Central memory CD8-positive, alpha-beta T cell (primary cell): ENCODE data around the gene XYLT1.

Experiments used
- ATAC-seq: fragments of 150-1000 bp; cut with Tn5 transposase; replicated peaks from 2 replicates; pipeline ENCODE4 v1.10.0; 2022; ENCODE audit warnings: mild to moderate bottlenecking, moderate FRiP score, moderate number of reproducible peaks; ENCODE audit not compliant: poor library complexity, severe bottlenecking; ENCODE audit errors: extremely low read depth
- DNase-seq, 2 donors: peaks; one replicate each; pipeline ENCODE4 v3.0.0; 2021; ENCODE audit warnings: low spot score in 2 of 2
- H3K27ac Mint-ChIP-seq: one replicate; pipeline ENCODE4 v1.8.0; 2022; ENCODE audit warnings: low read depth, mild to moderate bottlenecking, moderate library complexity, mixed read lengths
- H3K27me3 Mint-ChIP-seq: one replicate; pipeline ENCODE4 v1.8.0; 2022; ENCODE audit warnings: mixed read lengths
- H3K36me3 Mint-ChIP-seq: one replicate; pipeline ENCODE4 v1.8.0; 2022; ENCODE audit warnings: mild to moderate bottlenecking, moderate library complexity, mixed read lengths; ENCODE audit not compliant: insufficient read depth
- H3K4me1 Mint-ChIP-seq: one replicate; pipeline ENCODE4 v1.8.0; 2022; ENCODE audit warnings: mixed read lengths
- H3K4me3 Mint-ChIP-seq: one replicate; pipeline ENCODE4 v1.8.0; 2022; ENCODE audit warnings: mild to moderate bottlenecking, moderate library complexity, mixed read lengths
- H3K9me3 Mint-ChIP-seq: one replicate; pipeline ENCODE4 v1.8.0; 2022; ENCODE audit warnings: mixed read lengths

The XYLT1 gene

DNA sequence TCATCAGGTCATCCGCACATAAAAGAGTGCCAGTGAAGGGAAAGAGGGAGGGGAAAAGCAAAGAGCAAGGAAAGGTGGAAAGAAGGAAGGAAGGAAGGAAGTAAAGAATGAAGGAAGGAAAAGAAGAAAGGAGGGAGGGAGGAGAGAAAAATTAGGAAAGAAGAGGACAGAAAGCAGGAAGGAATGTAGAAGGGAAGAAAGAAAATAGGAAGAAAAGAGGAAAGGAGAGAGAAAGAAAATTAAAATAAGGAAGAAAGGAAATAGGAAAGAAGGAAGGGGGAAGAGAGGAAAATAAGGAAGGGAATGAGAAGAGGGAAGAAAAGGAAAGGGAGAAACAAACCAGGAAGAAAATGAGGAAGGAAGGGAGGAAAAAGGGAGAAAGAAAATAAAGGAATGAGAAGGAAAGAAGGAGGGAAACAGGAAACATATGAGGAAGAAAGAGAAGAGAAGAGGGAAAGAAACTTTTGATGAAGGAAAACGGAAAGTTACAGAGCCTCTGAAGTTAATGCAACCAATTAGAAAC lies 212.6 kb downstream of the XYLT1 start:
- H3K9me3 Mint-ChIP-seq = no peaks in the 10 kb centered on the region
- DNase-seq (no peak), ATAC-seq (no peak)
- peak overlapping the region; percentile 2 for H3K27ac Mint-ChIP-seq
- no peak overlapping the region for H3K4me3 Mint-ChIP-seq
- H3K27me3 Mint-ChIP-seq = no peaks in the 10 kb centered on the region
- peaks cover 3% of the 10 kb centered on the region for H3K36me3 Mint-ChIP-seq
- peaks cover 43% of the 10 kb centered on the region for H3K4me1 Mint-ChIP-seq

DNA sequence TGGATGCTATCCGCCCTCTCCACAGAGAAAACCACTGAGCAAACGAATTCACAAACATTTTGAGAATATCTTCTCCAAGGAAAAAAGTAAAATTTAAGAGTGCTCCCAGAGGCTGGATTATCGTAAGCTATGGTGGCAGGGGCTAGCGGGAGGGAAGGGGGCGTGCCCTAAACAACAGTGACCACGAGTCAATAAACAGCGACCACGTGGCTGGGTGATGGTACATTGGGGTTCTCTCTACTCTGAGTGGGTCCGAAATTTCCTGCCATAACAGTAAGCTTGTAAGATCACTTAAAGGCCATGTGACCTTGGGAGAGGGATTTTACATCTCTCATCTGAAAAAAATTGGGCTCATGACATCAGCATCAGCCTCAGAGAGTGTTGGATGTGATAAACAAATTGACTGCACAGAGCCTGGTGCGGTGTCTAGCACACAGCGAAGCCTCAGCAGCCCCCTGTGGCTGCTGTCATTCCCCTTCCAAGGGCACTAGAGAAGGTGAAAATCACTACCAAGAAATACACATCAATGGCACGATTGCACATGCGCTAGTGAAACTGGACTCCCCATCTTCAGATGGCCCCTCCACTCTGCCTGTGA lies 213.2 kb downstream of the XYLT1 start:
- Mint-ChIP-seq H3K36me3 (peaks cover 3% of the 10 kb centered on the region), H3K4me3 (no peak overlapping the region), H3K9me3 (no peaks in the 10 kb centered on the region), H3K27me3 (no peaks in the 10 kb centered on the region), H3K4me1 (peaks cover 37% of the 10 kb centered on the region), H3K27ac (no peak overlapping the region)
- no peak for ATAC-seq
- DNase-seq = no peak

DNA sequence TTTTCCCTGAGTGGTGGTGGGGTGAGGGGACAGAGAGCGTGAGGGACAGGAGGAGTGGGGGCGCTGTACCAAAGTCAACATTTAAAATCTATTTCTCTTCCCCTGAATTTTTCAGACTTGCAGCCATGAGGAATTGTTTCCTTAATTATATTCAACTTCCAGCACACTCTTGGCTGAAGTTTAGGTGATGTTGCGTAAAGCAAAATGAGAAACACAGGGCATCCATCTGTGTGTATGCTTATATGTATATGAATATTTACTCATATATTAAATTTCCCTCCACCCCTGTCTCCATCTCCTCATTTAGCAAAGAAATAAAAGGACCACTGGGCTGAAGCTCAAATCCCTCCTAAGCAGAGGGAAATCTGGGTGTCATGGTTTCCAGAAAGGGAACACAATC lies 218.1 kb downstream of the XYLT1 start:
- H3K4me3 Mint-ChIP-seq = no peak overlapping the region
- DNase-seq = no peak
- no peaks in the 10 kb centered on the region for H3K9me3 Mint-ChIP-seq
- no peaks in the 10 kb centered on the region for H3K27me3 Mint-ChIP-seq
- H3K36me3 Mint-ChIP-seq = no peaks in the 10 kb centered on the region
- no peak for ATAC-seq
- H3K4me1 Mint-ChIP-seq = peaks cover 16% of the 10 kb centered on the region
- H3K27ac Mint-ChIP-seq = no peak overlapping the region

DNA sequence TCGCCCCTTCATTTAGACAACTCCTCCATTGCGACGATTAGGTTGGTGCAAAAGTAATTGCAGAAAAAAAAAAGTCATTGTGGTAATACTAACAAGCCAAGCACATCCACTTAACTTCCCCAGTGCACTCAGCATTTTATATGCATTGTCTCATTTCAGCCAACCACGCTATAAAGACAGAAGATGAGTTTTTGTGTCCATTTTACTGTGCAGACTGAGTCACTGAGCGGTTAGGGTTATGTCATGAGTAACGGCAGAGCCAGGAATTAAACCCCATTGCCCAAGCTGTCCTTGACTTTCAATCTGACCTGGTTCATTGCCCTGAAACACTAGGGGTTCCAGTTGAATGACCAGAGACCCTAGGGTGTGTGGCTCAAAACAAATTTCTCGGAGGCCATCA lies 218.7 kb downstream of the XYLT1 start:
- Mint-ChIP-seq H3K9me3 (no peaks in the 10 kb centered on the region), H3K4me3 (no peak overlapping the region), H3K27ac (no peak overlapping the region), H3K27me3 (no peaks in the 10 kb centered on the region), H3K4me1 (peaks cover 20% of the 10 kb centered on the region), H3K36me3 (no peaks in the 10 kb centered on the region)
- DNase-seq (no peak), ATAC-seq (no peak)

DNA sequence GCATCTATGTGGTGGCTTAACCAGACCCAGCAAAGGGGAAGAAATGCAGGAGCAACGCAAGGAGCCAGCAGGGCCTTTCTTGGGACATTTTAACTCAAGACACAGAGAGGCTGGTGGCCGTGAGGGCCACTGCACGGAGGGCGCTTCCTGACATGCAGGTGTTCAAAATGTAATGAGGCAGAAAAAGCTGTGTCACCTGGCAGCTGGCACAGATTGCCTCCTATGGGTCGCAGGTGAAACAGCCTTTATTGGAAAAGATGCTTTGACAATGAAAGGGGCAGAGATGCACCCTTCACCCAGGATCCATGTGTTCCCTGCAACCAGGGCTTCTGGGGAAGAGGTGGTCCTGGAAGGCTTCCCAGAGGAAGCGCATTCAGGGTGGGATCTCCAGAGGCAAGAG lies 219.3 kb downstream of the XYLT1 start:
- ATAC-seq (no peak), DNase-seq (no peak)
- peaks cover 22% of the 10 kb centered on the region for H3K4me1 Mint-ChIP-seq
- no peaks in the 10 kb centered on the region for H3K27me3 Mint-ChIP-seq
- no peaks in the 10 kb centered on the region for H3K9me3 Mint-ChIP-seq
- H3K27ac Mint-ChIP-seq = peak overlapping the region; percentile 34
- no peak overlapping the region for H3K4me3 Mint-ChIP-seq
- H3K36me3 Mint-ChIP-seq = no peaks in the 10 kb centered on the region

DNA sequence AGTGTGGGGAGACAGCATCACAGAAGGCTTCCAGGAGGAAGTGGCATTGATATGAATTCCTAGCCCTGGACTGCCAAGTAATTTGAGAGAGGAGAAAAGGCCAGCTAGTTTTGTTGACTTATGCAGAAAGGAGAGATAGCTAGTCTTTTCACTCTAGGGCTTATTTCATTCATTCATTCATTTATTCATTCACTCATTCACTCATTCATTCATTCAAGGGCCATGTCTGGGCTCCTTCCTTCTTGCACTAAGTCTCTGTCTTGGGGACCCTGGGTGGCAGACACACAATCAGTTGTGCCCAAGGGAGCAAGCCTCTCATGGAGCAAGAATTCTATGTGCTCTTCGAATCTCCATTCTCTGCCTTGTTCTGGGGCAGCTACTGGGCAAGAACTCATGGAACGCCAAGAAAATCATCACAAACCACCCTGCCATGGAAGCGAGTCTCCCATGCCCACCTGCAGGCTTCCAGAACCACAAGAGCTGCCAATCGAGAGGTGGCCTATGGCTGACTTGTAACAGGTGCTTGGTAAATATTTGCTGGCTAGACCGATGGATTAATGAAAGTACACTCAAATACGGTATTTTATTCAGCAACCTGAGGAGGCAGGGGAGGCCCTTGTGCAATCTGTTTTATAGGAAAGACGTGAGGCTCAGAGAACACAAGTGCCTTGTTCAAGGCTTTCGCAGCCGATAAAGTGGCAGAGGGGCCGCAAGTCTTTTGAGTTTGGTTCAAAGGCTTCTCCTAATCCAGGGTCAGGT lies 223.6 kb downstream of the XYLT1 start:
- no peak for ATAC-seq
- DNase-seq = no peak
- H3K27ac Mint-ChIP-seq = no peak overlapping the region
- H3K4me1 Mint-ChIP-seq = peaks cover 47% of the 10 kb centered on the region
- no peaks in the 10 kb centered on the region for H3K27me3 Mint-ChIP-seq
- H3K4me3 Mint-ChIP-seq = no peak overlapping the region
- no peaks in the 10 kb centered on the region for H3K9me3 Mint-ChIP-seq
- no peaks in the 10 kb centered on the region for H3K36me3 Mint-ChIP-seq

DNA sequence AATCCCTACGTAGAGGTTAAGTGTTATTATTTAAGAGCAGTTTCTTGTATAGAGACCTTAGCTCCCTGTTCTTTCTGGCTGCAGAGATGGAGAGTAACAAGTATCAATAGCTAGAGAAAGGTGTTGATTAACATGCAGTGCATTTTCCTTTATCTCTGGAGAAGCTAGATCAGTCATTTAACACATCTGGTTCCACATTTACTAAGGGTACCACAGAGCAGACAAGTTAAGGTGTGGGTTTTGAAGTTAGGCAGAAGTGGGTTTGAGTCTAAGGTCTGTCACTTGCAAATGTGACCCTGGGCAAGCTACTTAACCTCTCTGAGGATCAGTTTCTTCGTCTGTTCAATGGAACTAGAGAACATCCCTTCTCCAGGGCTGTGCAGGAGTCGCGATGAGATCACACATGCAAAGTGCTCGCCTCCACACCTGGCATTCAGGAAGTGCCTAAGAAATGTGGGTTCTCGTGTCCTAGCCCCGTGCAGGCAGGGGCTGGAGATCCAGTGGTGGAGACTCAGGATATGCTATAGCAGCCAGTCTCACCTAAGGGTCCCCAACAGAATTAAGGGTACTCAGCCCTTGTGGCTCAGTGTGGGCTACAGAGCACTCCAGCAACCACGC lies 224.4 kb downstream of the XYLT1 start:
- DNase-seq (no peak), ATAC-seq (no peak)
- Mint-ChIP-seq H3K4me1 (peaks cover 49% of the 10 kb centered on the region), H3K9me3 (no peaks in the 10 kb centered on the region), H3K36me3 (no peaks in the 10 kb centered on the region), H3K27me3 (no peaks in the 10 kb centered on the region), H3K4me3 (no peak overlapping the region), H3K27ac (no peak overlapping the region)

DNA sequence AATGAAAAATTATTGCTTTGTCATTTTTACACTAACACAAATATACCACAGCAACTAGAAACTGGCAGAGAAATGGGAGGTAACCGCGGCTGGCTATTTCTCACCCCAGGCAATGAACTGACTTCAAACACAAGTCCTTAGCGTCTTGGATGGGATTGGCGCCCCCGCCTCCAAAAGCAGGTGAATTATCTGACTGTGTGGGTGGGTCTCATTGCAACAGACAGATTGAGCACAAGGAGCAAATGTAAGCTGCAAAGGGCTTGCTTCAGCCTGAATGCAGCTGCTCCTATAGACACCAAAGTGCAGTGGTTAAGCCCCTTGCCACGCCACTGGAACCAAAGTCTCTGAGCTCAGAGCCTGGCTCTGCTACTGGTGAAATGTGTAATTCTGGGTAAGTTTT lies 225.0 kb downstream of the XYLT1 start:
- Mint-ChIP-seq H3K4me3 (no peak overlapping the region), H3K4me1 (peaks cover 43% of the 10 kb centered on the region), H3K9me3 (no peaks in the 10 kb centered on the region), H3K27me3 (no peaks in the 10 kb centered on the region), H3K27ac (no peak overlapping the region), H3K36me3 (no peaks in the 10 kb centered on the region)
- no peak for DNase-seq
- no peak for ATAC-seq

DNA sequence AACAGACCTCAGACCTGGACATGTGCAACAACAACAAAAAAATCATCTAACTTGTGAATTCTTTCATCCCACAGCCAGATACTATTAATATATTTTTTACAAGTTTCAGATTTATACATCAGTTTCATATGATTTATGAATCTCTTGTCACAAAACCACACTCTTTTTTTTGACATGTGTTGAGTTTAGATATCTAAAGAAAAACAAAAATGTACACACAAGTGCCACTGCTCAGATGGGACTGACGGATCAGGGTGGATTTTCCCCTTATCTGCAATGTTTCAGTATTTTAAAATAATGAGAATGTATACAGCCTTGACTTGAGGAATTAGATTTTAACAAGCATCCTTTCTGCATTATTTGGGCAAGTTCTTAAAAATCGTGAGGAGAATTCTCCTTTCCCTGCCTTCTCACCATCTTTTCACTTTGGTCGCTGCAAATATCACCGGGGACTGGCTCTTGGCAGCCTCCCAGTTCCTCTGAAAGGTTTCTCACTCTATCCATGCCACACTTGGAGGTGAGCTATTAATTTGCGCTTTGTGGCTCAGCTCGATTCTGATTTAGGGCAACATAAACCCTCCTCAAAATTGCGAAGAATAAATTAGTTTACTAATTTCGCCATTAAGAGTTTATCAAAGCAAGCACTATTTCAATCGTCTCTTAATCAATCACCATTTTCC lies 225.7 kb downstream of the XYLT1 start:
- Mint-ChIP-seq H3K4me1 (peaks cover 46% of the 10 kb centered on the region), H3K9me3 (no peaks in the 10 kb centered on the region), H3K4me3 (no peak overlapping the region), H3K27me3 (no peaks in the 10 kb centered on the region), H3K27ac (no peak overlapping the region), H3K36me3 (no peaks in the 10 kb centered on the region)
- DNase-seq = no peak
- ATAC-seq = no peak

DNA sequence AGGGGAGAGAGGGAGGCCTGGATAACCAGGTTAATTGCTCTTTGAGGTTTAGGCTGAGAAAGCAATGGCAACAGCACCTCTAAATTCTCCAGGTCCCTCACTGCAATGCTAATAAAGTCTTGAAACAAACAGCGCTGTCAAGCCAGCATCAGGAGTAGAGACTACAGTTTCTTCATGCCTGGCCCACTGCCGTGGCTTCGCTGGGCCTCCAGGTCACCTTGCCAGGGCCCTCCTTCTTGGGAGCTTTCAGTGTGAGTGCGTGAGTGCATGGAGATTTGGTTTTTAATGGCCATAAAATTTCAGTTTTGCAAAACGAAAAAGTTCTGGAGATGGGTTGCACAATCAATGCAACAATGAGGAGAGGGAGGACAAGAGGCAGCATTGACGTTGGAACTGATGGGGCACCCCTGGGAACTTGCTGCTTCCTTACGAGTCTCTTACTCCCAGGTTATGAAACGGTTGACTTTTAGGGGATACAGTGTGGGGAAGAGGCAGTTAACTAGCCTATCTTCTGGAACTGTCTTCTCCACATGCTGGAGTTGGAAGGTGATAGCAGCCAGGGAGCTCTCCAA lies 229.4 kb downstream of the XYLT1 start:
- H3K4me1 Mint-ChIP-seq = peaks cover 48% of the 10 kb centered on the region
- DNase-seq (no peak), ATAC-seq (no peak)
- H3K9me3 Mint-ChIP-seq = peaks cover 11% of the 10 kb centered on the region
- H3K36me3 Mint-ChIP-seq = no peaks in the 10 kb centered on the region
- no peak overlapping the region for H3K4me3 Mint-ChIP-seq
- H3K27ac Mint-ChIP-seq = no peak overlapping the region
- no peaks in the 10 kb centered on the region for H3K27me3 Mint-ChIP-seq

DNA sequence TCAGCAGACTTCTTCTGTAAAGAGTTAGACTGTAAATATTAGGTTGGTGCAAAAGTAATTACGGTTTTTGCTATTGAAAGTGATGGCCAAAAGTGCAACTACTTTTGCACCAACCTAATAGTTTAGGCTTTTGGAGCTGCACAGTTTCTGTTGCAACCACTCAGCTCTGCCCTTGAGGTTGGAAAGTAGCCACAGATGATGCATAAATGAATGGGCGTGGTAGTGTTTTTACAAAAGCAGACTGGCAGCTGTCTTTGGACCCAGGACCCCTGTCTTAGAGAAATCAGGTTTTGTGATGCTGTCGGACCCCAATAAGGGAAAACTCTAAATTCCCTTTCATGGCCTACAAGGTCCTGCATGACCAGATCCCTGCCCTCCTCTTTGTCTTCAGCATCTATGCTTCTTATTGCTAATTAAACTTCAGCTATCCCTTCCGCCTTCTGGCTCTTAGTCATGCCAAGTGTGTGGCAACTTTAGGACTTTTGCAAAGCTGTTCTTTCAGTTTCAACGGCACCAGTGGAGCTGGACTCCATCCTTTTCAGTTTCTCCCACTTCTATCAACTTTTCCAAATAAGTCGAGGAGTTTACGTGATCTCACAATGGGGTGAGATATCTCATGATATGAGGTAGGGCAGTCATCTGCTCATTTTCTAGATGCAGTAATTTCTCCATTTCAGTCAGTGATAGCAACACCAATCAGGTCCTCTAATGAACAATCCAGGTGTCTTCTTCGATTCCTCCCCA lies 232.3 kb downstream of the XYLT1 start:
- Mint-ChIP-seq H3K27ac (no peak overlapping the region), H3K36me3 (no peaks in the 10 kb centered on the region), H3K4me3 (no peak overlapping the region), H3K9me3 (peaks cover 11% of the 10 kb centered on the region), H3K4me1 (peaks cover 33% of the 10 kb centered on the region), H3K27me3 (no peaks in the 10 kb centered on the region)
- ATAC-seq (no peak), DNase-seq (no peak)
